Subcutaneous preadipocyte (primary cell): ENCODE measurements around the gene BSND. TPM values are rescaled to one million over a fixed set of nuclear protein-coding genes. Genes with fewer than 3 reads are reported as not detected.

Source experiments
- total RNA-seq: library from RNA; depleted of rRNA; stranded (reverse); fragments of >200 nt; gene quantifications from 2 replicates; pipeline ENCODE4 v1.2.3, GENCODE V29; 2012

The BSND gene
- not detected in 2 replicates for total RNA-seq

GRCh38 chr1:54998677-54999076 lies at the start of gene BSND:
Gene BSND (plus strand): TSS chr1:54998933. CDS start chr1:54999187, 254 bp downstream.

DNA sequence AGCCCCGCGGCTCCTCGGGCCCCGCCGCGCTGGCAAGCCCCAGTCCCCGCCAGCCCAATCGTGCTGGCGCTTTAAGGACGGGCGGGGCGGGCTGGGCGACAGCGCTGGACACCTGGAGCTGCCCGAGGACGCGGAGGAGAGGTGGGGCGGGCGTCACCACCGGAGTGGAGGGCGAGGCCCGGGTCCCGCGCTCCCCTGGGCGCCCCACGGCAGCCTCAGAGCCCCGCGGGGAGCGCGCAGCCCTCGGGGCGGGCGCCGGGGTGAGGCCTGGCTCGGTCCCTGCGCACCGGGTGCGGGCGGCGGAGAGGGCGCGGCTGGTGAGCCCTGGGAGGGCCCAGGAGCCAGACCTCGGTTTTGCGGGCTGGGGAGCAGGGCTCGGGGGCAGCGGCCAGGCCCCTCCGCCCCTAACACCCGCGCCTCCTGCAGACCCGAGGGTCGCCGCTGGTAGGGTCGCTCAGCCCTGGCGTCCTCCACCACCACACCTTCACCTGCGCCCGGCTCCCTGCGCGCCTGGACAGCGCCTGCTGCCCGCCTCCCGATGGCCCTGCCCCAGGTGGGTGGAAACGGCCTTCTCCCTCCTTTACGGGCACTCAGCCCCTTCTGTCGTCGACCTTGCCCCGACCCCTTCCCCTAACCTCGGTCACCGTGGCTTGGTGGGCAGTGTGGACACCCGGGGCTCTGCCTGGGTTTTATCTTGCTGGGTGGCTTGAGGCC lies 18.0 kb upstream of the BSND start, which contains the start of gene TMEM61:
TSS of gene TMEM61 (plus strand) at position 101 of the 714 bp plus-strand sequence. CDS start at position 539, 438 bp downstream.

DNA sequence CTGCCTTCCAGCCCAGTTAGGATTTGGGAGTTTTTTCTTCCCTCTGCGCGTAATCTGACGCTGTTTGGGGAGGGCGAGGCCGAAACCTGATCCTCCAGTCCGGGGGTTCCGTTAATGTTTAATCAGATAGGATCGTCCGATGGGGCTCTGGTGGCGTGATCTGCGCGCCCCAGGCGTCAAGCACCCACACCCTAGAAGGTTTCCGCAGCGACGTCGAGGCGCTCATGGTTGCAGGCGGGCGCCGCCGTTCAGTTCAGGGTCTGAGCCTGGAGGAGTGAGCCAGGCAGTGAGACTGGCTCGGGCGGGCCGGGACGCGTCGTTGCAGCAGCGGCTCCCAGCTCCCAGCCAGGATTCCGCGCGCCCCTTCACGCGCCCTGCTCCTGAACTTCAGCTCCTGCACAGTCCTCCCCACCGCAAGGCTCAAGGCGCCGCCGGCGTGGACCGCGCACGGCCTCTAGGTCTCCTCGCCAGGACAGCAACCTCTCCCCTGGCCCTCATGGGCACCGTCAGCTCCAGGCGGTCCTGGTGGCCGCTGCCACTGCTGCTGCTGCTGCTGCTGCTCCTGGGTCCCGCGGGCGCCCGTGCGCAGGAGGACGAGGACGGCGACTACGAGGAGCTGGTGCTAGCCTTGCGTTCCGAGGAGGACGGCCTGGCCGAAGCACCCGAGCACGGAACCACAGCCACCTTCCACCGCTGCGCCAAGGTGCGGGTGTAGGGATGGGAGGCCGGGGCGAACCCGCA lies 40.8 kb downstream of the BSND start, which contains the start of gene PCSK9:
TSS of gene PCSK9 (plus strand) at position 207 of the 741 bp plus-strand sequence. CDS start at position 497, 290 bp downstream.

Other genes starting within 250 kb of the BSND start
- gene PARS2, start 234.4 kb upstream of the BSND start, total RNA-seq: 4.4 and 5.9 TPM in 2 replicates
- gene TTC22, start 197.6 kb upstream of the BSND start, total RNA-seq: not detected in 2 replicates
- 267 and 288 TPM in 2 replicates for gene DHCR24, start 111.7 kb upstream of the BSND start, total RNA-seq
- gene TMEM61, start 18.3 kb upstream of the BSND start, total RNA-seq: not detected in 2 replicates
- gene PCSK9, start 40.6 kb downstream of the BSND start, total RNA-seq: 4.3 and 4.4 TPM in 2 replicates
- gene USP24, start 216.4 kb downstream of the BSND start, total RNA-seq: 46.7 and 60.6 TPM in 2 replicates